GM15510 (cell line): ENCODE results near the gene GSE1.

ENCODE experiments used
- POLR2A ChIP-seq: IDR thresholded peaks from 3 replicates; pipeline ENCODE4 v1.6.1; 2011; ENCODE audit warnings: borderline replicate concordance; ENCODE audit not compliant: insufficient read length; ENCODE audit errors: extremely low read depth

GSE1 gene

DNA sequence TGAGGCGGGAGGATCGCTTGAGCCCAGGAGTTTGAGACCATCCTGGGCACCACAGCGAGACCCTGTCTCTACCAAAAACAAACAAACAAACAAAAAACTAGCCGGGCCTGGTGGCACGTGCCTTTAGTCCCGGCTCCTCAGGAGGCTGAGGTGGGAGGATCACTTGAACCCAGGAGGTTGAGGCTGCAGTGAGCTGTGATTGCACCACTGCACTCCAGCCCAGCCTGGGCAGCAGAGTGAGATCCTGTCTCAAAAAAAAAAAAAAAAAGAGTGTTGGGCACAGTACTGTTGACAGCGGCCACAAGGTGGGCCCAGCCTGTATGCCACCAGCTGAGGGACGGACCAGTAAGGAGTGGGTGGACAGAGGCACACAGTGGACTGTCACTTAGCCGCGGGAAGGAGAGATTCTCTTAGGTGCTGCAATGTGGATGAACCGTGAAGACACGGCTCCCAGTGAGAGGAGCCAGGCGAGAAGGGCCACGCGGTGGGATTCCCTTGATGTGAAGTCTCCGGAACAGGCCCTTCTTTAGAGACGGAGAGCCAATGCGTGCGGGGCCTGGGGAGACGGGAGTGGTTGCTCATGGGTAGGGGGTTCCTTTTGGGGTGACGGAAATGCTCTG, 31.1 kb downstream of the GSE1 start:
- TF ChIP-seq POLR2A = no peak

- TF ChIP-seq POLR2A = no peak
These were observed 32.0 kb downstream of the GSE1 start for GRCh38 chr16:85645021-85645589.

DNA sequence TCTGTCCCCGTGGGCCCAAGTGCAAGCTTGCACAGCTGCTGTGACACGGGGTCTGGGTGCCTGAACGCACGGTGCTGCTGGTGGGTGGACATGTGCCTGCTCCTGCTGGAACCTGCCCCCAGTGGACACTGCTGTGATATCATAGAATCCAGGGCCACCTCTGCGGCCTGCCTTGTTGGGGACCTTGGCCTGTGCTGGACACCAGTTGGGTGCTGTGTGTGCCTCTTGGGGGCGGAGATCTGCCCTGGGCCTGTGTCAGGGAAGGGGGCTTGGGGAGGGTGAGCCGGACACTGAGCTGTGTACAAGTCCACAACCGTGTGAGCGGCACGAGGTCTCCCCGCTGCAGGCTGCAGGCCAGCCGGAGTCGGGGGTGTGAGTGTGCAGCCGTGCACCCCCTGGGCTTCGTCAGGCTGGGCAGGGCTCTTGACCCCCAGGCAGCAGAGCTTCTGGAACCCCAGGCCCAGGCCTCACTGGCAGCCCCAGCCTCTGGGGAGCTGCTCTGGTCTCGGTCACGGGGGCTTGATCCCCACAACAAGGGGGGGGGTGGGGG, 33.3 kb downstream of the GSE1 start:
- TF ChIP-seq POLR2A = no peak

GRCh38 chr16:85646976-85647375, 33.9 kb downstream of the GSE1 start:
- TF ChIP-seq POLR2A = no peak

- no peak for TF ChIP-seq POLR2A
These were observed 35.1 kb downstream of the GSE1 start for GRCh38 chr16:85648070-85648714.

GRCh38 chr16:85648805-85649204, 35.7 kb downstream of the GSE1 start:
- TF ChIP-seq POLR2A = no peak

GRCh38 chr16:85649411-85650134, 36.5 kb downstream of the GSE1 start:
- TF ChIP-seq POLR2A = no peak

- no peak for TF ChIP-seq POLR2A
These were observed 37.2 kb downstream of the GSE1 start for GRCh38 chr16:85650135-85650843.

GRCh38 chr16:85650844-85651628, 37.9 kb downstream of the GSE1 start:
- no peak for TF ChIP-seq POLR2A

- no peak for TF ChIP-seq POLR2A
These were observed 38.7 kb downstream of the GSE1 start for GRCh38 chr16:85651629-85652430.

GRCh38 chr16:85652431-85653221, 39.5 kb downstream of the GSE1 start:
- TF ChIP-seq POLR2A = no peak

GRCh38 chr16:85653290-85653891, 40.3 kb downstream of the GSE1 start:
- TF ChIP-seq POLR2A = no peak

GRCh38 chr16:85654251-85655095, 41.4 kb downstream of the GSE1 start:
- TF ChIP-seq POLR2A = no peak
